ENCODE measurements around the gene RDX.
"Not testable (repeated sequence)": the region's sequence is repeated elsewhere in the genome, so short reads cannot be mapped to it uniquely, and the experiment has no call there.

Gene RDX

GRCh38 chr11:110269996-110270395 is 26.4 kb downstream of the RDX start:
- DNase-seq = no peak

GRCh38 chr11:110268441-110268840 is 28.0 kb downstream of the RDX start:
- DNase-seq = no peak

- DNase-seq = no peak
Measured at GRCh38 chr11:110262072-110262403, 34.4 kb downstream of the RDX start.

GRCh38 chr11:110261195-110262071 is 35.0 kb downstream of the RDX start:
- no peak for DNase-seq

- no peak for DNase-seq
Measured at GRCh38 chr11:110253525-110253924, 42.9 kb downstream of the RDX start.

DNA sequence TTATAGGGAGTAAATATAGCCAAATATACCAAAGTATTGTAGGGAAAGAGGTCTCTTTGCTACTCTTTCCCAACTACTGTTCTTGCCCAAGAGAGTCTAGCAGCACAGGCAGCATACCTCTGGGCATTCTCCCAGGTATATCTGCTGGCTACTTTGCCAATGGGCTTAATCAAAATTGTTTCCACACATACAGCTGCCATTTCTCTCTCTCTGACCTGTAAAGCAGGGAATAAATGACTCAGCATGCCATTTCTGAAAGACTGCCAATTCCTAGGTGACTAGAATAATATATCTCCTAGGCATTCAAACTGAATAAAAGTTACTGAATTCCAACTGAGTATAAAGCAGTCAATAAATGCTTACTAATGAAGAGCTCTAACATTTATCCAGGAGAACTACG is 44.6 kb downstream of the RDX start:
- no peak for DNase-seq

- no peak for DNase-seq
Measured at GRCh38 chr11:110250168-110250567, 46.2 kb downstream of the RDX start.

GRCh38 chr11:110249766-110250165 is 46.6 kb downstream of the RDX start:
- no peak for DNase-seq

- no peak for DNase-seq
Measured at GRCh38 chr11:110249066-110249465, 47.3 kb downstream of the RDX start.

- no peak for DNase-seq
Measured at GRCh38 chr11:110243791-110244190, 52.6 kb downstream of the RDX start.

DNA sequence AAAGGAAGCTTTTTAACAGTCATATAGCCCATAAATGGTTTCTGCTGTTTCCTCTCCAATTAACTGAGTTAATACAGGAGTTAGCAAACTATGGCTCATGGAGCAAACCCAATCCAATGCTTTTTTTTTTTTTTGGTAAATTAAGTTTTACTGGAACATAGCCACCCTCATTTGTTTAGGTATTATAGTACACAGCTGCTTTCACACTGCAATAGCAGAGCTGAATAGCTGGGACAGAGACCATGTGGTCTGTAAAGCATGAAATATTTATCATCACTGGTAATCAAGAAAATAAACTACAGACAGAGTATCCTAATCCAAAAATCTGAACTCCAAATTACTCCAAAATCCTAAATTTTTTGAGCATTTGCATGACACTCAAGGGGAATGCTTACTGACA is 53.7 kb downstream of the RDX start:
- DNase-seq = no peak

DNA sequence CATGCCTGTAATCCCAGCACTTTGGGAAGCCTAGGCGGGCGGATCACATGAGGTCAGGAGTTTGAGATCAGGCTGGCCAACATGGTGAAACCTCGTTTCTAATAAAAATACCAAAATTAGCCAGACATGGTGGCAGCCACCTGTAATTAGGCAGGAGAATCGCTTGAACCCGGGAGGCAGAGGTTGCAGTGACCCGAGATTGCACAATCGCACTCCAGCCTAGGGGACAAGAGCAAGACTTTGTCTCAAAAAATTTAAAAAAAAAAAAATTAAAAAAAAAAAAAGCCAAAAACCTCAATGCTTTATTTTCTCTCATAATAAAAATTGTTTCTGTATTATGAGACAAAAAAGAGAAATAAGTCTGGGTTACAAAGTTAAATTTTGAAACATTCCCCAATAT is 54.2 kb downstream of the RDX start:
- no peak for DNase-seq

DNA sequence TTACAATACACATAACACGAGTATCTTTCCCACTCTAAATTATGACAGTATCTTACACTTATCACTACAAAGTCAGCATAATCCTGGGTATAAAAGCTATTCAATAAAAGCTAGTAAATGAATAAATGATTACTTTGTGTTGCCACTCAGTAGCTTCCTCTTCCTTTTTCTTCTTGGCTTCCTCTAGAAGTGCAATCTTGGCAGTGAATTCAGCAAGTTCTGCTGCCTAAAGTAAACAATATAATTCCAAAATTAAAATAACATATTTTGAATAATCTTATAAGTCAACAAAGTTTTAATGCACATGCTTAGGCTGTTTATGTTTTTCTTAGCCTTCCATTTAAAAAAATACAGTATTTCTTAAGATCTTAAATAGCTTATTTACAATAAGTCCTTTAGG is 60.4 kb downstream of the RDX start:
- no peak for DNase-seq

GRCh38 chr11:110230377-110230776 is 66.0 kb downstream of the RDX start:
- DNase-seq = no peak

DNA sequence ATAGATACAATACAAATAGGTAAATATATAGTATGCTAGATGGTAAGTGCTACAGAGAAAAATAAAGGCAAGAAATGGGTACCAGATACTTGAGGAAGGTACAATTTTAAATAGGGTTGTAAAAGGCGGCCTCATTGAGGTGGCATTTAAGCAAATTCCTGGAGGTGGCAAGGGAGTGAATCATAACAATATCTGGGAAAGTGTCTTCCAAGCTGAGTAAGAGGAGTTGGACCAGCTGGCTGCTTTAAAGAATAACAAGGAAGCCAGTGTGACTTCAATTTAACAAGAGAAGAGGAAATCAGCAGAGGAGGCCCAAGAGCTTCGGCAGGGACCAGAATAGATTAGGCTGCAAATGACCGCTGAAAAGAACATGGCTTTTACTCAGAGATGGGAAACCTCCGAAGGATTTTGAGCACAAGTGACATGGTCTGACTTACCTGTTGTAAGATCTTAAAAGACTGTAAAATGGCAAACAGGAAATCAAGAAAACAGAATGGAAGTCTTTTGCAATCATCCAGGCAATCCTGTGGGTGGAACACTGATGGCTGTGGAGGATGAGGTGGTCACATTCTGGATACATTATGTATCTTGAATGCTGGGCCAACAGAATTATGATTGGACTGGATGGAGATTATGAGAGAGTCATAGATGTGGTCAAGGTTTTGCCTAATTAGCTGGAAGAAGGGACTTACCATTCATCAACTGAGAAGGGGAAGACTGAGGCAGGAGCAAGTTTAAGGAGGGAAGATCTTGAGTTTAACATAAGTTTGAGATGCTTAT is 77.2 kb downstream of the RDX start:
- DNase-seq = no peak

DNA sequence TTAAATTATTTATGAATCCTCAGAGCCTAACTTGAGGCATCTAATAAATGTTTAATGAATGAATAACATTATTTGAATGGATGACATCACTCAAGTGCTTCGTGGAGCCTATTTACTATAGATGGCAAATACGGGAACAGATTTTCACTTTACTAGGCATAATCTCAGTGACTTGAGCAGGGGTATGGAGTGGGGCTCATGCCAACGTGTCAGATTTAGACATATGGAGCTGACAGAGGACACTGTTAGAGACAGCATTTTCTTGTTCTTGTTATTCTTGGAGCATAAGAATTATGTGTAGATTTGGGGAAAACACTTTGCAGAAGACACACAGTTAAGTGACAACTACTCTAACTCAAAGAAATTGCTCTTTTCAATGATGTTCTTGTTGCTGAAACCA is 78.5 kb downstream of the RDX start:
- DNase-seq = no peak

DNA sequence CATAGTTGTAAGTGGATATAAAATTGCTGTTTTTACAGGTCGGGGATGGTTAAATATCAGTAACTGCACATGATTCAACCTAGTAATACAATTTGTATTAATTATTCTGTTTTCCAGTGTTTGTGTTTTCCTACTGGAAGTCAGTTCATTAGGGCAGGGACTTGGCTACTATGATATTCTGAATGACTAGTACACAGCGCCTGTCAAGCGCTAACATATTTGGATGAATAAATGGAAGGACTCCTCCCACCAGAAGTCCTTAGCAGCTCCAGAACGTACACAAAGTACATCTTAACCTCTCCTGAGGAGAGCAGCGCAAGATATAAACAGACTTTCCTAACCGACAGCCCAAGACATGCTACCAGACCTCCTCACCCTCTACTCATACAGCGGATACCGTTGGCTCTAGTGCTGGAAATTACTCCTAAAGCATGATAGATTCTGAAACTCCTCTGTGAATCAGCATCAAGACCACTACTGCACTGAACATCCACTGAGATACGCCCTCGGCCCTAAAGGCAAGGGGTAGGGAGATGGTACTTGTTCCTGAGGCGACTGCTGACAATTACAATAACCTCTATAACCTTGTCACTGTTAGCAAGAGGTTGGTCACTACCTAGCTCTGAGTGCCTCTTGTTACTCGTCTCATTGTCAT is 79.1 kb downstream of the RDX start:
- DNase-seq = no peak

GRCh38 chr11:110209313-110209694 is 87.1 kb downstream of the RDX start:
- not testable (repeated sequence) for DNase-seq

DNA sequence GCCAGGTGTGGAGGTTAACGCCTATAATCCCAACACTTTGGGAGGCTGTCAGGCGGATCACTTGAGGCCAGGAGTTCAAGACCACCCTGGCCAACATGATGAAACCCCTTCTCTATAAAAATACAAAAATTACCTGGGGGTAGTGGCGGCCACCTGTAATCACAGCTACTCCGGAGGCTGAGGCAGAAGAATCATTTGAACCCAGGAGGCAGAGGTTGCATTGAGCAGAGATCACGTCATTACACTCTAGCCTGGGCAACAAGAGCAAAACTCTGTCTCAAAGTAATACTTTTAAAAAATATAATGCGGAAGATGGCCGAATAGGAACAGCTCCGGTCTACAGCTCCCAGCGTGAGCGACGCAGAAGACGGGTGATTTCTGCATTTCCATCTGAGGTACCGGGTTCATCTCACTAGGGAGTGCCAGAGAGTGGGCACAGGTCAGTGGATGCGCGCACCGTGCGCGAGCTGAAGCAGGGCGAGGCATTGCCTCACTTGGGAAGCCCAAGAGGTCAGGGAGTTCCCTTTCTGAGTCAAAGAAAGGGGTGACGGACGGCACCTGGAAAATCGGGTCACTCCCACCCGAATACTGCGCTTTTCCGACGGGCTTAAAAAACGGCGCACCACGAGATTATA is 87.6 kb downstream of the RDX start:
- not testable (repeated sequence) for DNase-seq

DNA sequence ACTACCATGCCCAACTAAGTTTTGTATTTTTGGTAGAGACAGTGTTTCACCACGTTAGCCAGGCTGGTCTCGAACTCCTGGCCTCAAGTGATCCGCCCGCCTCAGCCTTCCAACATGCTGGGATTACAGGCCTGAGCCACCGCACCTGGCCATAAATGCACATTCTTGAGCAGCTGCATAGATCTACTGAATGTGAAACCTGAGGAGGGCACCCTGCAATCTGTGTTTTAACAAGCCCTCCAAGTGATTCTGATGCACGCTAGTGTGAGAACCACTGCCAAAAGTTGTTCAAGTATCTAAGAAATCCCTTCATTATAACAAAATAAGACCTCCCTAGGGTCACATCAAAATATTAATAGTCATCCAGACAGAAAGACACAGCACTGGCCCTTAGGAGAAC is 89.3 kb downstream of the RDX start:
- no peak for DNase-seq

GRCh38 chr11:110200836-110201235 is 95.6 kb downstream of the RDX start:
- DNase-seq = no peak

- no peak for DNase-seq
Measured at GRCh38 chr11:110200241-110200640, 96.2 kb downstream of the RDX start.

GRCh38 chr11:110199184-110199981 is 97.0 kb downstream of the RDX start:
- DNase-seq = no peak

Data from GDM1 (cell line).